ENCODE data around the gene BMAL1. TPM values are rescaled to one million over a fixed set of nuclear protein-coding genes. Genes with fewer than 3 reads are reported as not detected.
"Not testable (repeated sequence)": the region's sequence is repeated elsewhere in the genome, so short reads cannot be mapped to it uniquely, and the experiment has no call there.

BMAL1 gene
- total RNA-seq, 3 donors from 2014 or later (not counting 1 experiment from before 2014, with no cell fraction given): 142 to 162 (median 145) TPM

- Histone ChIP-seq H3K4me3 (ENCODE audit: low read length) (no peak overlapping the region), H3K4me1 (ENCODE audit: control insufficient read depth, insufficient read depth, low read length) (no peaks in the 10 kb centered on the region), H3K36me3 (ENCODE audit: control insufficient read depth, insufficient read depth, low read length) (no peaks in the 10 kb centered on the region), H3K27ac (ENCODE audit: low read length) (no peak overlapping the region), H3K27me3 (ENCODE audit: control insufficient read depth, insufficient read depth, low read length) (no peaks in the 10 kb centered on the region), H3K9me3 (ENCODE audit: control insufficient read depth, insufficient read depth, low read length) (no peaks in the 10 kb centered on the region)
- H3K4me1 Mint-ChIP-seq: no peaks in the 10 kb centered on the region
- no peaks in the 10 kb centered on the region for H3K36me3 Mint-ChIP-seq
- peaks cover 6 to 10% of the 10 kb centered on the region in 2 donors for H3K27me3 Mint-ChIP-seq (ENCODE audit: low read depth in 2 of 2)
- intact Hi-C loops (cut with micrococcal nuclease): no loop called here
- DNase-seq: no peak
- no peaks in the 10 kb centered on the region for H3K9me3 Mint-ChIP-seq
- ATAC-seq: no peak
- no peak overlapping the region for H3K4me3 Mint-ChIP-seq
- H3K27ac Mint-ChIP-seq: no peak overlapping the region
- 92% methylated on average over 2 of the region's 2 CpGs for WGBS (ENCODE audit: insufficient coverage)
- no peak for TF ChIP-seq CTCF (IDR thresholded peaks at IDR 0.05)
Observed at GRCh38 chr11:13251966-13252365, 25.6 kb upstream of the BMAL1 start.

GRCh38 chr11:13252438-13252837 is 25.2 kb upstream of the BMAL1 start:
- intact Hi-C loops (cut with micrococcal nuclease): no loop called here

GRCh38 chr11:13256216-13256615 is 21.4 kb upstream of the BMAL1 start:
- no peak overlapping the region for H3K27ac Mint-ChIP-seq
- DNase-seq (no peak), ATAC-seq (no peak)
- H3K36me3 Mint-ChIP-seq: no peaks in the 10 kb centered on the region
- no peaks in the 10 kb centered on the region for H3K4me1 ChIP-seq (ENCODE audit: control insufficient read depth, insufficient read depth, low read length)
- intact Hi-C loops (cut with micrococcal nuclease): no loop called here
- H3K27me3 ChIP-seq (ENCODE audit: control insufficient read depth, insufficient read depth, low read length): no peaks in the 10 kb centered on the region
- H3K9me3 ChIP-seq (ENCODE audit: control insufficient read depth, insufficient read depth, low read length): no peaks in the 10 kb centered on the region
- no peak overlapping the region for H3K27ac ChIP-seq (ENCODE audit: low read length)
- peaks cover 0 to 5% of the 10 kb centered on the region in 2 donors for H3K4me1 Mint-ChIP-seq
- WGBS (ENCODE audit: insufficient coverage): 88% methylated on average over 3 of the region's 3 CpGs
- H3K9me3 Mint-ChIP-seq: no peaks in the 10 kb centered on the region
- no peak for TF ChIP-seq CTCF (IDR thresholded peaks at IDR 0.05)
- H3K36me3 ChIP-seq (ENCODE audit: control insufficient read depth, insufficient read depth, low read length): no peaks in the 10 kb centered on the region
- H3K4me3 Mint-ChIP-seq: no peak overlapping the region
- H3K27me3 Mint-ChIP-seq (ENCODE audit: low read depth in 2 of 2): peaks cover 12 to 14% of the 10 kb centered on the region in 2 donors
- no peak overlapping the region for H3K4me3 ChIP-seq (ENCODE audit: low read length)

More at GRCh38 chr11:13252438-13252837, 25.2 kb upstream of the BMAL1 start:
- no peaks in the 10 kb centered on the region for H3K36me3 ChIP-seq (ENCODE audit: control insufficient read depth, insufficient read depth, low read length)
- H3K27ac Mint-ChIP-seq: no peak overlapping the region
- no peaks in the 10 kb centered on the region for H3K4me1 Mint-ChIP-seq
- no peaks in the 10 kb centered on the region for H3K27me3 ChIP-seq (ENCODE audit: control insufficient read depth, insufficient read depth, low read length)
- DNase-seq (no peak), ATAC-seq (no peak)
- no peak overlapping the region for H3K4me3 Mint-ChIP-seq
- no peak overlapping the region for H3K27ac ChIP-seq (ENCODE audit: low read length)
- H3K9me3 Mint-ChIP-seq: no peaks in the 10 kb centered on the region
- no peak for TF ChIP-seq CTCF (IDR thresholded peaks at IDR 0.05)
- no peaks in the 10 kb centered on the region for H3K36me3 Mint-ChIP-seq
- H3K4me3 ChIP-seq (ENCODE audit: low read length): no peak overlapping the region
- no peaks in the 10 kb centered on the region for H3K9me3 ChIP-seq (ENCODE audit: control insufficient read depth, insufficient read depth, low read length)
- peaks cover 7 to 10% of the 10 kb centered on the region in 2 donors for H3K27me3 Mint-ChIP-seq (ENCODE audit: low read depth in 2 of 2)
- WGBS (ENCODE audit: insufficient coverage): 98% methylated on average over 4 of the region's 4 CpGs
- H3K4me1 ChIP-seq (ENCODE audit: control insufficient read depth, insufficient read depth, low read length): no peaks in the 10 kb centered on the region

- H3K36me3 ChIP-seq (ENCODE audit: control insufficient read depth, insufficient read depth, low read length); DNase-seq; intact Hi-C loops (cut with micrococcal nuclease); H3K36me3 Mint-ChIP-seq; H3K4me1 ChIP-seq (ENCODE audit: control insufficient read depth, insufficient read depth, low read length); H3K9me3 Mint-ChIP-seq; H3K4me3 ChIP-seq (ENCODE audit: low read length); H3K27ac ChIP-seq (ENCODE audit: low read length); H3K4me3 Mint-ChIP-seq; H3K4me1 Mint-ChIP-seq; ATAC-seq; H3K9me3 ChIP-seq (ENCODE audit: control insufficient read depth, insufficient read depth, low read length); H3K27me3 ChIP-seq (ENCODE audit: control insufficient read depth, insufficient read depth, low read length); H3K27ac Mint-ChIP-seq: not testable (repeated sequence)
- 92% methylated on average over 8 of the region's 9 CpGs for WGBS (ENCODE audit: insufficient coverage)
- peaks cover 14% of the 10 kb centered on the region in 2 donors for H3K27me3 Mint-ChIP-seq (ENCODE audit: low read depth in 2 of 2)
Observed at GRCh38 chr11:13258061-13258460, 19.5 kb upstream of the BMAL1 start.

Data from natural killer cell (primary cell).